SK-N-SH (cell line): ENCODE measurements around the gene TNPO2. TPM values are rescaled to one million over a fixed set of nuclear protein-coding genes. Genes with fewer than 3 reads are reported as not detected.
"Not testable (repeated sequence)": the region's sequence is repeated elsewhere in the genome, so short reads cannot be mapped to it uniquely, and the experiment has no call there.

ENCODE experiments used
- CTCF ChIA-PET: fragments of 300-600, 350-600 bp; formaldehyde crosslinking; extraction: SDS; loops from one replicate; lab custom pipeline; 2021; lab: Yijun Ruan, JAX
- POLR2A ChIA-PET: fragments of 350-600 bp; sonication (Branson Sonifier 250); formaldehyde crosslinking; extraction: SDS; loops from one replicate; lab custom pipeline; 2020; ENCODE audit warnings: antibody characterized with exemption, inconsistent platforms; lab: Yijun Ruan, JAX
- DNase-seq: peaks from one replicate; pipeline ENCODE4 v3.0.0; 2012
- H2AFZ ChIP-seq: fragments of 200-600 bp; sonication (generic); 2 replicates; pipeline ENCODE4 v1.8.1; 2016; ENCODE audit warnings: antibody characterized with exemption, mild to moderate bottlenecking, low read depth
- H3F3A ChIP-seq: fragments of 200-600 bp; sonication (generic); replicated peaks from 2 replicates; pipeline ENCODE3; 2016; ENCODE audit warnings: antibody characterized with exemption, mild to moderate bottlenecking; ENCODE audit not compliant: insufficient read depth
- H3K27ac ChIP-seq, 2 experiments: fragments of 200-500 bp in 1 of 2; fragments of 200-600 bp in 1 of 2; sonication (Bioruptor generic) in 1 of 2; sonication (generic), shearing (Covaris generic) in 1 of 2; 2 replicates each; pipeline versions ENCODE4 v1.5.1 to v1.6.1; 2014 to 2016; ENCODE audit warnings: low read depth in 2 of 2, inconsistent platforms in 1 of 2, low read length in 1 of 2, mild to moderate bottlenecking in 1 of 2, mixed read lengths in 1 of 2
- H3K27me3 ChIP-seq: fragments of 200-600 bp; sonication (generic), shearing (Covaris generic); 2 replicates; pipeline ENCODE4 v1.6.1; 2016; ENCODE audit warnings: mixed run types; ENCODE audit not compliant: insufficient read depth
- H3K36me3 ChIP-seq, 2 experiments: fragments of 200-500 bp in 1 of 2; fragments of 200-600 bp in 1 of 2; sonication (Bioruptor generic) in 1 of 2; sonication (generic) in 1 of 2; replicated peaks in 1 of 2; 2 replicates each; pipeline versions ENCODE3 to v1.5.1; 2014 to 2016; ENCODE audit warnings: low read length in 1 of 2, mild to moderate bottlenecking in 1 of 2; ENCODE audit not compliant: insufficient read depth in 2 of 2, control insufficient read depth in 1 of 2
- H3K4me1 ChIP-seq, 2 experiments: fragments of 200-500 bp in 1 of 2; fragments of 200-600 bp in 1 of 2; sonication (Bioruptor generic) in 1 of 2; sonication (generic), shearing (Covaris generic) in 1 of 2; 2 replicates each; pipeline versions ENCODE4 v1.5.1 to v1.6.1; 2014 to 2016; ENCODE audit warnings: low read depth in 1 of 2, low read length in 1 of 2, mixed run types in 1 of 2; ENCODE audit not compliant: insufficient read depth in 2 of 2, control insufficient read depth in 1 of 2
- H3K4me2 ChIP-seq: fragments of 200-600 bp; sonication (generic), shearing (Covaris generic); 2 replicates; pipeline ENCODE4 v1.6.1; 2017; ENCODE audit warnings: mixed run types
- H3K4me3 ChIP-seq, 2 experiments: fragments of 200-500 bp in 1 of 2; fragments of 200-600 bp in 1 of 2; sonication (Bioruptor generic) in 1 of 2; sonication (generic), shearing (Covaris generic) in 1 of 2; 2 replicates each; pipeline versions ENCODE4 v1.5.1 to v1.8.1; 2014 to 2016; ENCODE audit warnings: low read depth in 2 of 2, inconsistent platforms in 1 of 2, low read length in 1 of 2, mild to moderate bottlenecking in 1 of 2, mixed read lengths in 1 of 2, moderate library complexity in 1 of 2
- H3K79me2 ChIP-seq: fragments of 200-600 bp; sonication (generic); 2 replicates; pipeline ENCODE4 v1.8.1; 2017; ENCODE audit warnings: mild to moderate bottlenecking; ENCODE audit not compliant: insufficient read depth
- H3K9ac ChIP-seq: fragments of 200-600 bp; sonication (generic); 2 replicates; pipeline ENCODE4 v1.6.1; 2017; ENCODE audit warnings: mixed run types
- H3K9me2 ChIP-seq: fragments of 200-600 bp; sonication (generic); 2 replicates; pipeline ENCODE4 v1.6.1; 2017; ENCODE audit warnings: mixed run types
- H3K9me3 ChIP-seq: fragments of 200-600 bp; sonication (generic); 2 replicates; pipeline ENCODE4 v1.6.1; 2017; ENCODE audit warnings: mixed run types, mild to moderate bottlenecking, moderate library complexity
- H4K20me1 ChIP-seq: fragments of 200-600 bp; sonication (generic); 2 replicates; pipeline ENCODE4 v1.6.1; 2017; ENCODE audit warnings: mild to moderate bottlenecking, mixed run types; ENCODE audit not compliant: insufficient read depth
- ELF1 ChIP-seq: IDR thresholded peaks from 2 replicates; pipeline ENCODE4 v1.4.0; 2012
- FOXM1 ChIP-seq: IDR thresholded peaks from 2 replicates; pipeline ENCODE4 v1.4.0; 2012; ENCODE audit warnings: low read depth, mild to moderate bottlenecking
- GABPA ChIP-seq: IDR thresholded peaks from 2 replicates; pipeline ENCODE4 v1.4.0; 2012; ENCODE audit warnings: low read depth, mild to moderate bottlenecking
- JUND ChIP-seq: IDR thresholded peaks from 2 replicates; pipeline ENCODE4 v1.4.0; 2012
- NRF1 ChIP-seq: IDR thresholded peaks from 2 replicates; pipeline ENCODE4 v1.6.1; 2012; ENCODE audit warnings: low read depth, mild to moderate bottlenecking, low read length
- POLR2AphosphoS5 ChIP-seq: IDR thresholded peaks from 2 replicates; pipeline ENCODE4 v1.6.1; 2012; ENCODE audit warnings: low read depth, low read length
- RCOR1 ChIP-seq: fragments of 150-350 bp; IDR thresholded peaks from 2 replicates; pipeline ENCODE4 v1.6.1; 2017; ENCODE audit warnings: antibody characterized with exemption, low read length
- RXRA ChIP-seq: IDR thresholded peaks from 2 replicates; pipeline ENCODE4 v1.4.0; 2012; ENCODE audit warnings: low read depth, mild to moderate bottlenecking, borderline replicate concordance
- SMC3 ChIP-seq: IDR thresholded peaks from 2 replicates; pipeline ENCODE4 v1.6.1; 2012; ENCODE audit warnings: low read depth, low read length, improper control_type of control experiment
- TAF1 ChIP-seq: IDR thresholded peaks from 2 replicates; pipeline ENCODE4 v1.6.1; 2012; ENCODE audit warnings: low read depth, mild to moderate bottlenecking, low read length, moderate library complexity, borderline replicate concordance
- TCF12 ChIP-seq: IDR thresholded peaks from 2 replicates; pipeline ENCODE4 v1.4.0; 2012
- WGBS: methylation state at CpG from one replicate; pipeline ENCODE4 v1.1.6; 2017; ENCODE audit warnings: low lambda C conversion rate; 5-methylcytosine and 5-hydroxymethylcytosine counted together
- polyA plus RNA-seq, 3 experiments: library from polyadenylated mRNA; depleted of rRNA; stranded (reverse); fragments of >200 nt; gene quantifications; 2 replicates each; pipeline ENCODE4 v1.2.3, GENCODE V29; 2012
- TF ChIP-seq, protein P1 (sequence below): fragments of 150-350 bp; IDR thresholded peaks from 2 replicates; pipeline ENCODE4 v1.6.1; 2017; ENCODE audit warnings: antibody characterized with exemption, low read length, low read depth, borderline replicate concordance
- TF ChIP-seq, protein P2 (sequence below): IDR thresholded peaks from 2 replicates; pipeline ENCODE4 v1.4.0; 2012; ENCODE audit warnings: low read depth
- TF ChIP-seq, protein P3 (sequence below): IDR thresholded peaks from 2 replicates; pipeline ENCODE4 v1.6.1; 2012; ENCODE audit warnings: mild to moderate bottlenecking, low read depth, low read length, moderate library complexity
- TF ChIP-seq, protein P4 (sequence below): IDR thresholded peaks from 2 replicates; pipeline ENCODE4; 2012

TNPO2 gene
- polyA plus RNA-seq, 1 of the 3 experiments (the other 2 are of a cell fraction), result 82.4 TPM

DNA sequence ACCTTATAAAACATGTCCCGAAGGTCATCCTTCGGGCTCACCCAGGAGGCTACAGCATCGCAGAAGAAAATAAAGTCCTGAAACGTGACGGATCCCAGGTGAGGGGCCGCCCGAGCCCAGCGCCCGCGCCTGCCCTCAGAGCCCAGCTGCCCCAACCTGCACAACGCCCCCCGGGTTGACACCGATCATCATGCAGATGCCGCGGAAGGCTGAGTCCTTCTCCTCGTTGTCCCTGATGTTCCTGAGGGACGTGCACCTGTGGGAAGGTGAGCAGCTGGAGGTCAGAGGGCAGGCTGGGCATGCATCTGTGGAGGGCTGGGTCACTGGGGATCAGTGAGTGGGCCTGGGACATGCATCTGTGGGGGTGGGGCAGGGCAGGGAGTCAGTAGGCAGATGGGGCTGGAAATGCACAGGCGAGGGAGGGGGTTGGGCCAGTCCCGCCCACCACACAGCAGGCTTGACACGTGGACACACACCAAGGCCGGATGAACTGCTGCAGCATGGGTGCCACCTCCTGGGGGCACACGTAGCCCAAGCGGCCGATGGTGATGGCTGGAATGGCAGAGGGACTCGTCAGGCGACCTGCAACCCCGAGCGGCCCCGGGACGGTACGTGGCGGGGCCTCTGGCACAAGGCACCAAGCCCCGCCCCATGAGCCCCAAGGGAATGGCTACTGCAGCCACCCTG is 22.0 kb downstream of the TNPO2 start (continued):
- TF ChIP-seq, protein P1, sequence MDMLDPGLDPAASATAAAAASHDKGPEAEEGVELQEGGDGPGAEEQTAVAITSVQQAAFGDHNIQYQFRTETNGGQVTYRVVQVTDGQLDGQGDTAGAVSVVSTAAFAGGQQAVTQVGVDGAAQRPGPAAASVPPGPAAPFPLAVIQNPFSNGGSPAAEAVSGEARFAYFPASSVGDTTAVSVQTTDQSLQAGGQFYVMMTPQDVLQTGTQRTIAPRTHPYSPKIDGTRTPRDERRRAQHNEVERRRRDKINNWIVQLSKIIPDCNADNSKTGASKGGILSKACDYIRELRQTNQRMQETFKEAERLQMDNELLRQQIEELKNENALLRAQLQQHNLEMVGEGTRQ, result no peak
- TF ChIP-seq, all 33 proteins: peak for 0

DNA sequence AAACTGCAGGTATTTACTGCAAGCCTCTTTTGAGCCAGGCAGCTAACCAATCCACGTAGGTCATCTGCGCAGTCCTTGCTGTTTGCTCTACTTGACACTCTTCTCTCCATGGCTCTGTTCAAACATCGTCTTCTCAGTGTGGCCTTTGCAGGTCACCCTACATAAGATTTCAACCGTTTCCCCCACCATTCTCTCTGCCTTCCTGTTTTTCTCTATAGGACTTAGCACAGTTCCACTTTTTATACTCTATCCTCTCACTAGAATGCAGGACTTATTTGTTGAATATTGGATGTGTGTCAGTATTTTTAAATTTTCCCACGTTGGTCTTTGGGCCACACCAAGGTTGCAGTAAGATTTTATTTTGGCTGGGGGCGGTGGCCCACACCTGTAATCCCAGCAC is 25.6 kb downstream of the TNPO2 start:
- Histone ChIP-seq H3K9ac (no peak overlapping the region), H3K4me3 (no peak overlapping the region), H3K4me1 (peaks cover 0 to 16% of the 10 kb centered on the region in 2 experiments; a peak in 2 of 4 replicates), H2AFZ (no peak overlapping the region), H4K20me1 (no peaks in the 10 kb centered on the region), H3K9me3 (no peaks in the 10 kb centered on the region), H3K4me2 (no peak overlapping the region), H3K79me2 (no peaks in the 10 kb centered on the region; the same call in 1 of the 2 replicates), H3K36me3 (peaks cover 18 to 38% of the 10 kb centered on the region in 2 experiments), H3K27me3 (no peaks in the 10 kb centered on the region), H3K9me2 (no peaks in the 10 kb centered on the region), H3F3A (peaks cover 33% of the 10 kb centered on the region), H3K27ac (no peak overlapping the region)
- 91% methylated on average over 6 of the region's 6 CpGs for WGBS
- CTCF ChIA-PET, result interaction anchor here (1.5 kb wide), 1 partner anchor 63 kb away, joined by 4 read pairs; no protein-coding TSS in a partner anchor
- POLR2A ChIA-PET, result no interaction called here
- DNase-seq, result no peak
- no peak for TF ChIP-seq GABPA
- TF ChIP-seq POLR2AphosphoS5, result no peak
- TF ChIP-seq, protein P2, sequence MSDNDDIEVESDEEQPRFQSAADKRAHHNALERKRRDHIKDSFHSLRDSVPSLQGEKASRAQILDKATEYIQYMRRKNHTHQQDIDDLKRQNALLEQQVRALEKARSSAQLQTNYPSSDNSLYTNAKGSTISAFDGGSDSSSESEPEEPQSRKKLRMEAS, result no peak
- TF ChIP-seq JUND, result no peak
- TF ChIP-seq, protein P3, sequence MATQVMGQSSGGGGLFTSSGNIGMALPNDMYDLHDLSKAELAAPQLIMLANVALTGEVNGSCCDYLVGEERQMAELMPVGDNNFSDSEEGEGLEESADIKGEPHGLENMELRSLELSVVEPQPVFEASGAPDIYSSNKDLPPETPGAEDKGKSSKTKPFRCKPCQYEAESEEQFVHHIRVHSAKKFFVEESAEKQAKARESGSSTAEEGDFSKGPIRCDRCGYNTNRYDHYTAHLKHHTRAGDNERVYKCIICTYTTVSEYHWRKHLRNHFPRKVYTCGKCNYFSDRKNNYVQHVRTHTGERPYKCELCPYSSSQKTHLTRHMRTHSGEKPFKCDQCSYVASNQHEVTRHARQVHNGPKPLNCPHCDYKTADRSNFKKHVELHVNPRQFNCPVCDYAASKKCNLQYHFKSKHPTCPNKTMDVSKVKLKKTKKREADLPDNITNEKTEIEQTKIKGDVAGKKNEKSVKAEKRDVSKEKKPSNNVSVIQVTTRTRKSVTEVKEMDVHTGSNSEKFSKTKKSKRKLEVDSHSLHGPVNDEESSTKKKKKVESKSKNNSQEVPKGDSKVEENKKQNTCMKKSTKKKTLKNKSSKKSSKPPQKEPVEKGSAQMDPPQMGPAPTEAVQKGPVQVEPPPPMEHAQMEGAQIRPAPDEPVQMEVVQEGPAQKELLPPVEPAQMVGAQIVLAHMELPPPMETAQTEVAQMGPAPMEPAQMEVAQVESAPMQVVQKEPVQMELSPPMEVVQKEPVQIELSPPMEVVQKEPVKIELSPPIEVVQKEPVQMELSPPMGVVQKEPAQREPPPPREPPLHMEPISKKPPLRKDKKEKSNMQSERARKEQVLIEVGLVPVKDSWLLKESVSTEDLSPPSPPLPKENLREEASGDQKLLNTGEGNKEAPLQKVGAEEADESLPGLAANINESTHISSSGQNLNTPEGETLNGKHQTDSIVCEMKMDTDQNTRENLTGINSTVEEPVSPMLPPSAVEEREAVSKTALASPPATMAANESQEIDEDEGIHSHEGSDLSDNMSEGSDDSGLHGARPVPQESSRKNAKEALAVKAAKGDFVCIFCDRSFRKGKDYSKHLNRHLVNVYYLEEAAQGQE, result no peak
- TF ChIP-seq, protein P4, sequence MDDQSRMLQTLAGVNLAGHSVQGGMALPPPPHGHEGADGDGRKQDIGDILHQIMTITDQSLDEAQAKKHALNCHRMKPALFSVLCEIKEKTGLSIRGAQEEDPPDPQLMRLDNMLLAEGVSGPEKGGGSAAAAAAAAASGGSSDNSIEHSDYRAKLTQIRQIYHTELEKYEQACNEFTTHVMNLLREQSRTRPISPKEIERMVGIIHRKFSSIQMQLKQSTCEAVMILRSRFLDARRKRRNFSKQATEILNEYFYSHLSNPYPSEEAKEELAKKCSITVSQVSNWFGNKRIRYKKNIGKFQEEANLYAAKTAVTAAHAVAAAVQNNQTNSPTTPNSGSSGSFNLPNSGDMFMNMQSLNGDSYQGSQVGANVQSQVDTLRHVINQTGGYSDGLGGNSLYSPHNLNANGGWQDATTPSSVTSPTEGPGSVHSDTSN, result no peak
- TF ChIP-seq NRF1, result no peak
- TF ChIP-seq TAF1, result no peak
- TF ChIP-seq ELF1, result no peak
- TF ChIP-seq TCF12, result no peak
- TF ChIP-seq RCOR1, result no peak
- TF ChIP-seq SMC3, result no peak
- TF ChIP-seq, protein P1, result no peak
- TF ChIP-seq RXRA, result no peak
- no peak for TF ChIP-seq FOXM1

DNA sequence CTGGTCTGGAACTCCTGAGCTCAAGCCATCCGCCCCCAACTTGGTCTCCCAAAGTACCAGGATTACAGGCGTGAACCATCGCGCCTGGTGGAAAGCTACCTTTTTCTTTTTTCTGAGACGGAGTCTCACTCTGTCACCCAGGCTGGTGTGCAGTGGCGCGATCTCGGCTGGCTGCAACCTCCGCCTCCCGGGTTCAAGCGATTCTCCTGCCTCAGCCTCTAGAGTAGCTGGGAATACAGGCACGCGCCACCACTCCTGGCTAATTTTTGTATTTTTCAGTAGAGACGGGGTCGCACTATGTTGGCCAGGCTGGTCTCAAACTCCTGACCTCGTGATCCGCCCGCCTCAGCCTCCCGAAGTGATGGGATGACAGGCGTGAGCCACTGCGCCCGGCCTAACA is 26.3 kb downstream of the TNPO2 start:
- H3K79me2 ChIP-seq, H3K9ac ChIP-seq, H3K27me3 ChIP-seq, H3K4me3 ChIP-seq, H3K9me2 ChIP-seq, H3K9me3 ChIP-seq, DNase-seq, H4K20me1 ChIP-seq, H2AFZ ChIP-seq: not testable (repeated sequence)
- 96% methylated on average over 22 of the region's 22 CpGs for WGBS
- Histone ChIP-seq H3K36me3 (peaks cover 16 to 31% of the 10 kb centered on the region in 2 experiments), H3K27ac (peak overlapping the region in 1 of 2 experiments; percentile 83; a peak in 1 of 4 replicates), H3K4me1 (peaks cover 0 to 16% of the 10 kb centered on the region in 2 experiments; a peak in 2 of 4 replicates), H3K4me2 (peak overlapping the region; percentile 81; the same call in 1 of the 2 replicates), H3F3A (peaks cover 33% of the 10 kb centered on the region)
- POLR2A ChIA-PET, result interaction anchor here (0.6 to 1.9 kb wide), 4 partner anchors 11 to 38 kb away, joined by 3 to 5 read pairs (median 4); no protein-coding TSS in a partner anchor
- CTCF ChIA-PET, result interaction anchor here (0.8 to 2.9 kb wide), 6 partner anchors 13 to 150 kb away, joined by 3 to 11 read pairs (median 4); no protein-coding TSS in a partner anchor
